ENCODE measurements around the gene NAA20.

The NAA20 gene, protein sequence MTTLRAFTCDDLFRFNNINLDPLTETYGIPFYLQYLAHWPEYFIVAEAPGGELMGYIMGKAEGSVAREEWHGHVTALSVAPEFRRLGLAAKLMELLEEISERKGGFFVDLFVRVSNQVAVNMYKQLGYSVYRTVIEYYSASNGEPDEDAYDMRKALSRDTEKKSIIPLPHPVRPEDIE

DNA sequence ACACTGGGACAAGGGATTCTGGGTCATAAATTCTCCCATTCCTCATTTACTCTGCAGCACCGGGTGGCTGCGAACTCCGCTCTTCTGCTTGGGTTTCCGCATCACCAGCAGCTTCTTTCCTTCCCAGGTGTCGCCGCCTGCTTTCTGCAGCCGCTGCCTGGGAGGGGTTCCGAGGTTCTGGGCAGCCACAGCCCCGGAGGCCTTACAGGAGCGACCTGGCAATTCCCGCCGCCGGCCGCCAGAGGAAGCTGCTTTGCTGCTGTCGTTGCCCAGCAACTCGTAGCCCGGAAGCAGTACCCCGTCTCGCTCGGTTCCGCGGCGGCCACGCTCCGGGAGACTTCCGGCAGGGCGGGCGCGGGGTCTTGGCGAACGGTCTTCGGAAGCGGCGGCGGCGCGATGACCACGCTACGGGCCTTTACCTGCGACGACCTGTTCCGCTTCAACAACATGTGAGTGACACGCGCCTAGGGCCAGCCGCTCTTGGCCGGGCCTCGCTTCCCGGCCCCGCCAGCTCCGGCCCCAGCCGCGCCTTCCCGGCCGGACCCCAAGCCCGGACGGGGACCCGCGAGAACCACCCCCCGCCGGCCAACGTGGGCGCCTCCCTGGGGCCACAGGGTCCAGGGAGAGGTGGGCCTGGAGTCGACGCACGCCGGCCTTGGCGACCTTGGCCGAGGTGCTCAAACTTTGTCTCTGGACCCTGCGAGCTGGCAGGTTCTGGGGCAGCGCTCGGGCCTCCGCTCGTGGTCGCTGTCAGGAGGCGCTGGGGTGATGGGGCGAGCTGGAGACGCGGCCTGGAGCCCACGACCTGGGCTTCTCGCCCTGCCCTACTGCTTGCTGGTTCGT is at the start of gene NAA20:
Gene NAA20 (plus strand): TSS at position 362 of the 843 bp plus-strand sequence. CDS start 35 bp downstream, at position 397.
- DNase-seq, result peak; percentile 53

DNA sequence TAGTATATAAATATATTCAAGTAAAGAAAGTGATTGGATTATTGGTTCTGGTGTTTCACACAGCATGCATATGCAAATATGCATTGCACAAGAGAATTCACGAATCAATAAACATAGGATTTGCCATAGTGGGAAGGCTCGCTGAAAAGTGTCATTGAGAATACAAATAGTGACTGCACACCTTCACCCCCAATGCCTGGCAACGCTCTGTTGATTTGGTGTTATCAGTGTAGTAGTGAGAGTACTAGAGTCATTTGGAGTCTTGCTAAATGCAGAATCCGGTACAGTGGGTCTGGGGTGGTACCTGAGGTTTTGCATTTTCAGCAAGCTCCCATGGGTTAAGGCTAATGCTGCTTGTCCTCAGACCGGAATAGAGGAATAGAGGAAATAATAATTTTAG is 49.7 kb upstream of the NAA20 start:
- no peak for DNase-seq

DNA sequence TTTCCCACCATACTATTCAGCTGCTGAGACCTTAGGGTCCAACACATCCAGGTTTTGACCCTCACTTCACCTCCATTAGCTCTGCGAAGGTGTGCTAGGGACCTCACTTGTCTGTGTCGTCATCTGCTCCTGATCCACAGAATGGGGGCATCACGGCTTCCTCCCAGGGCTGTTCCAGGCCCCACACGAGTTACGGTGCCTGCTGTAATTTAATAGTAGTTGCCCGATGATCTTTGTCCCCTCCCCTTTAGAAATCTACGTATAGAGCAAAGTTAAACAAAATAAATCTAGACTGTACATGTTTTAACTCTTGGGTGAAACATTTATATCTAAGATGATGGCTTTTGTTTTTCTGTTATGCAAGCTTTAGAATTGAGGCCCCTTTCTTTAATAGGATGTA is 49.1 kb upstream of the NAA20 start:
- DNase-seq, result no peak

DNA sequence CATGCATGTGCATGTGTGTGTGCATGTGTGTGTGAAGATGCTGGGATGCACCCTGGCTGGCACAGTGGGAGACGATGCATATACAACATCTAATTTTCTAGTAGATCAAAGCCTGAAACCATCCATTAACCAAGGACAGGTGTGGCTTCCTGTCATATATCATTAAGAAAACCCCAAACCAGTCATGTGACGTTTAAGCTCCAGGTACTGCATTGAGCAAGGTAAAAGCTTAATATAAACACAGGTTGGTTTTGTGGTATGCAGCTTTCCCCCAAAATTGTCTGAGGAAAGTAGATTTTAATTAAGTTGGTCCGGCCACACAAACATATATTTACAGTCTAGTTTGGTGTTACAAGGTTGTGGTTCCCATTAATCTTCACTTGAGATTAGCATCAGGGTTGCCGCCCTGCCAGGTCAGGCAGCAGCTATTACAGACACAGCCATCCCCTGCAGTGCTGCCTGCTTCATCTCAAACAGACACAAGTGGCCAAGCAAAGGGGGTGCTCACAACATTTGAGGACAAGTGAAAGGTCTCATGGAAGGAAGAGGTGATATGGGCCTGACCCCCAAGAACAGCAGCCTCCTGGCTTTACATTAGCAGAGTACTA is 48.6 kb upstream of the NAA20 start:
- no peak for DNase-seq

DNA sequence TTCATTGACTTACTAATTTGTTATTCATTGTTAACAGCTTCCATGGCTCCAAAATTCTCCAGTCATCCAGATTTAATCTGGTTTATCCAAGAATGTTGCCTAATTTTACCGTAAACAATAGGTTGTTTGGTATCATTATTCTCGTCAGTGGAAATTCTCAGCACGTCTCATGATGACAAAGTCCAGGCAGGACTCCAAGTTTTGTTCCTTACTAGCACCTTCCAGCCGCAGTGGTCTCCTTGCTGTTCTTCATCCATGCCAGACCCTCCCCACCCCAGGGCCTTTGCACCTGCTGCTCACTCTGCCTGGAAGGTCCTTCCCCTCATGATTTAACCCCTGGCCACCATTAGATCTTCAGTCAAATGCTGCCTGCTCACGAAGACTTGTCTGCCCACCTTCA is 48.1 kb upstream of the NAA20 start:
- no peak for DNase-seq

DNA sequence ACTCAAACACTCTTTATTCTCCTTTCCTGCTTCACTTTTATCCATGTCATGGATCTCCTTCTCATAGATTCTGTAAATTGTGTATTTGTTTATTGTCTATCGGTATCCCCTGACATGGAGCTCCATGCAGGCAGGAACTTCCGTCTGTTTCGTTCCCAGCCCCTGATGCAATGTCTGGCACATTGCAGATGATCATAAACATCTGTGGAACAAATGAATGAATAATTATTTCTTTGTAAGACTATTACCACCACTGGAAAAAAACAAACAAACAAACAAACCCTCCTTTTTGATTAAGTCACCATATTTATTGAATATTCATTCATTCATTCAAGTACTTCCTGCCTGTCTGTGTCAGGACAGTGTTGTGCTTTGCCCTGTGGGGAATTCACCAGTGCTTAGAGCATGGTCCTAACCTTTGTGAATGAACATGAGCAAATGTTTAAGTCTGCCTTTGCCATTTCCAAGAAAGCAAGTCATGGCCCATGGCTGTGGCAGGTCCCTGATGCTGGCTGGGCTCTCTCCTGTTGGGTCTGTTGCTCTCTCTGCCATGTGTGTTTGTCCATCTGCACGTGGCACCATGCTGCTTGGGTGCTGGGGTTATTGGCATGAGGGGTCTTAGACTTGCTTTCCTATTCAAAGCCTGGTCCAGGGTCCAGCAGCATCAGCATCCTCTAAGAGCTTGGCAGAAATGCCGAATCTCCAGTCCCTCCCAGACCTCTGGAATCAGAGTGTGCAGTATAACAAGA is 47.5 kb upstream of the NAA20 start:
- no peak for DNase-seq

DNA sequence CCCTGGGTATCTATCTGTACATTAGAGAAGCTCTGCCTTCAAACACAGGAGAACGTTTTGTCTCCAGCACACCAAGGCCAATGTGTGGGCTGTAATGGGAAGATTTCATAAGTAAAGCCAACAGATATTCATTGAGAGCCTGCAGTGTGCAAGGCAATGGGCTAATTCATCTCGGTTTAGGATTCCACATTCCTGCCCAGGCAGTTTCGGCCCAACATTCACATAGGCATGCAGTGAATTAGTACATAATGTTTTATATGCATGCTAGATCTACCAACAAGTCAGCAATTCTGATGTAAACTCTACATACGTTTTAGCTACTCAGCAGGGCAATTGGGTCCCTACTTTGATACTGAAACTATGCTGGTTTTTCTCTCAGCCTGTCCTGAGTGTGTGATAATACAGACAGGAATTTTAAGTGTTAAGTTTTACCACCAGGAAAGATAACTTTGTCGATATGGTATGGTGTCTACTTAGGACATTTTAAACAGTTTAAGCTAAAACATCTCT is 46.9 kb upstream of the NAA20 start:
- DNase-seq, result no peak

DNA sequence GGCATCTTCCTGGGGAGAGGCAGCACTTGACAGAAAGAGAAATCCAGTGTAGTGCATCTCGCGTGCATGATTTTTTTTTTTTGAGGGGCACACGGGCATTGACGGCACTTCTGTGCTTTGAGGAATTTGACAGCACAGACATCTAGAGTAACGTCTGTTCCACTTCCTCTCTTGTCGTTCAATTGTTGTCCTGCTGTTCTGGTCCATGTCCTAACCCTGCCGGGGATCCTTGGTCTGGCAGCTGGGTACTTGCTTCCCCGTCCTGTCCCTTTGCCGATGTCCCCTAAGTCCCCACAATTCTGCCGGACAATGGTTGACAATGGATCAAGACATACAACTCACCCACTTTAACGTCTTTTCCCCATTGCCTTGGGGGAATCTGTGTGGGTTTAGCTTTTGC is 46.0 kb upstream of the NAA20 start:
- DNase-seq, result no peak

DNA sequence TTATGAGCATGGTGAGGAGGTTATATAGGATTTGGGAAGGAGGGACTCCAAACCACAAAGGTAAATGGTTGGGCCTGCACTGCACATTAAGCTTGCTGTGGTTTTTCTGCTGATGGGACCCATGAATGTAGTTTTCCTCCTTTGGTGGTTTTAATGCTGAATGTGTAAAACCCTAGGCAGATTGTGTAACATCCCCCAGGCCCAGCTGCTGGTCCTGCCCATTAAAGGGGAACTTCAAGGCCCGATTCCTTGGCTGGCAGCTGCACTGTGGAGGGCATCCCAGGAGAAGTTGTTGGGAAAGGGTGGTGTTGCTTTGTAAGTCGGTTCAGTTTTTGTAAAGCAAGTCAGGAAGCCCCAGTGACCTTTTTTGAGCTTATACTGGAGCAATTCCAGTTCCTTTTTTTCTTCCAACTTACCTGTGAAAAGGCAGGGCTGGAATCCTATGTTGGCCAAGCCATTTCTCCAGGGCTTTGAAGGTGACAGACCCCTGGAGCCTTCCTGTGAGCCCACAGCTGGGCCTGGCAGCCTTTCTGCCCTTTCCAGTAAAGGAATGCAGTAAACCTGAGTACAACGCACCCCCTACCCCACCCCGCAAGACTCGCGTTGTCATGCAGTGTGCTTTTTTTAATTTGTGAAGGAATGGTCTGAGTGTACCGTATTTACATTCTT is 43.1 kb upstream of the NAA20 start:
- DNase-seq, result no peak

DNA sequence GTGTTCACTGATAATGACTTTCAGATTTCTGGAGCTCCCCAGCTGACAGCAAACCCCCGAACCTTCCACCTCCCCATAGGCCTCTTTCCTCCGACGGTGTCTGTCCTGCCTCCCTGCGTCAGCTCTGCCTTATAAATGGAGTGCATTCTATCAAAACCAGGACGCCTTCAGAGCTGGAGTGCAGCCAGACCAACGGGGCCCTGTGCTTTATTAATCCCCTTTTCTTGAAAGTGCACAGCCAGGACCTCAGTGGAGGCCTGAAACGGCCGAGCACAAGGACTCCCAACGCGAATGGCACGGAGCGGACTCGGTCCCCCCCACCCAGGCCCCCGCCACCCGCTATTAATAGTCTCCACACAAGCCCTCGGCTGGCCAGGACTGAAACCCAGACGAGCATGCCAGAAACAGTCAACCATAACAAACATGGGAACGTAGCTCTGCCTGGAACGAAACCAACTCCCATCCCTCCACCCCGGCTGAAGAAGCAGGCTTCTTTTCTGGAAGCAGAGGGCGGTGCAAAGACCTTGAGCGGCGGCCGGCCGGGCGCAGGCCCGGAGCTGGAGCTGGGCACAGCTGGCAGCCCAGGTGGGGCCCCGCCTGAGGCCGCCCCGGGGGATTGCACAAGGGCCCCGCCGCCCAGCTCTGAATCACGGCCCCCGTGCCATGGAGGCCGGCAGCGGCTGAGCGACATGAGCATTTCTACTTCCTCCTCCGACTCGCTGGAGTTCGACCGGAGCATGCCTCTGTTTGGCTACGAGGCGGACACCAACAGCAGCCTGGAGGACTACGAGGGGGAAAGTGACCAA is 42.3 kb upstream of the NAA20 start:
- no peak for DNase-seq

DNA sequence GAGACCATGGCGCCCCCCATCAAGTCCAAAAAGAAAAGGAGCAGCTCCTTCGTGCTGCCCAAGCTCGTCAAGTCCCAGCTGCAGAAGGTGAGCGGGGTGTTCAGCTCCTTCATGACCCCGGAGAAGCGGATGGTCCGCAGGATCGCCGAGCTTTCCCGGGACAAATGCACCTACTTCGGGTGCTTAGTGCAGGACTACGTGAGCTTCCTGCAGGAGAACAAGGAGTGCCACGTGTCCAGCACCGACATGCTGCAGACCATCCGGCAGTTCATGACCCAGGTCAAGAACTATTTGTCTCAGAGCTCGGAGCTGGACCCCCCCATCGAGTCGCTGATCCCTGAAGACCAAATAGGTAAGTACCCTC is 41.7 kb upstream of the NAA20 start:
- no peak for DNase-seq

DNA sequence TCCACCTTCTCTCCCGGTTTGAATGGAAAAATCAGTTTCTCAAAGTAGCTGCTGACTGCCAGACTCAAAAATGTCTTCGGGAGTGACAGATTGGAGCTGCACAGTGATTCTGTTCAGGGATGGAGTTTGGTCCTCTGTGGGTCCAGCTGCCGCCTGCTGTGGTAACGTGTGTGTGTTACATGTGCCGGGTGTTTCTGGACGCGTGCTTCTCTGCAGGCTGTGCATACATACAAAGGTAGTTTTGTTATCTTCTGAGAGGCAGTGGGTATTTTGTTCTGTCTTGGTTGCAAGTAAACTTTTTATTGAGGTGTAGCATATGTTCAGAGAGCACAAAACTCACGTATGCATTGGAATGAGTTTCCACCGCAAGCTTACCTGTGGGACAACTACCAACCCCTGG is 41.3 kb upstream of the NAA20 start:
- no peak for DNase-seq

DNA sequence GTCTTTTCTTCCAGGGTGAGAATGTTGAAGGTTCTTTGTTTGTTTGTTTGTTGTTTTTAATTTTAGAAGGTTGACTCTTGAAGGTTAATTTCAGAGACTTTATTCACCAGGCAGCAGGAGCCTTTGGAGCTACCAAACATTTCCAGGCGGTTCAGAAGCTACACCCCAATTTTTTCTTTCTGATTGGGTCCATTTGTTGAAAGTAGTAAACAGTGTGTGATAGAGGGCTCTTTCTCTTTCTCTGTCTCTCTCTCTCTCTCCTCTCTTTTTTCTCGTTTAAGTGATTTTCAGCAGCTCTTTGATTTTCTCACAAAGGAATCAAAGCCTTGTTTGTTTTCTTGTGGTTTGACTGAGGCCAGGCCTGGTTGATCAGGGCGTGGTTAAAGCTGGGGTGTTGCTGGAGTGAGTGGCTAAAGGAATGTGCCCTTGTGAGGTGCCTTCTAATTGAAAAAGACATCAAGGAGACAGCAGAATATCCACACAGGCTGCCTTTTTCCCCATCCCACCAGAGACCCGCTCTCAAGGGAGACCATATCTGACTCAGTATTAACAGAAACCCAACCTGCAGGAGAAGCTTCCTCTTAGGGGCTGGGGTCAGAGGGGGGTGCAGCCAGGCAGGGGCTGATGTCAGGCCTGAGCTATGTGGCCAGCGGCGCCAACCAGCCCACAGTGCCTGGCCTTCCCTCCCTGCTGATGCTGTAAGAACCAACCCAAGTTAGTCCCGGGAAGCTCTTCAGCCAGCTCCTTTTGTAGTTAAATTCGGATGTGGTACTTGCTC is 40.4 kb upstream of the NAA20 start:
- no peak for DNase-seq

DNA sequence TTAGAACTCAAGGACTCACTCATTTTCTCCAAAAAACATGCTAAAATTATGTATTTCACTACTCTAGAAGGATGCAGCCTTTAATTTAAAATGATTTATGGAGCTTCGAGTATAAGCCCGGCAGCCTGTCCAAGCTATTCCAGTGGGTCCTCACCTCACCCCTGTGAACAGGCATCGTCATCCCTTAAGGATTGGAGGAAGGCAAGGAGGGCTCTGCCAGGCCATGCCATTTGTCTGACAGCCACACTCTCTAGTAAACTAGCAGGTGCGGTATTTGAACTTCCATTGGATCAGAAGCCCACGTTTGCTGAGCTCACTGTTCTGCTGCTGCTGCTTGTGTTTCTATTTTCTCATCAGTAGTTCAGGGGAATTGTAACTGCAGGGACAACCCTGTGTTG is 39.8 kb upstream of the NAA20 start:
- no peak for DNase-seq

DNA sequence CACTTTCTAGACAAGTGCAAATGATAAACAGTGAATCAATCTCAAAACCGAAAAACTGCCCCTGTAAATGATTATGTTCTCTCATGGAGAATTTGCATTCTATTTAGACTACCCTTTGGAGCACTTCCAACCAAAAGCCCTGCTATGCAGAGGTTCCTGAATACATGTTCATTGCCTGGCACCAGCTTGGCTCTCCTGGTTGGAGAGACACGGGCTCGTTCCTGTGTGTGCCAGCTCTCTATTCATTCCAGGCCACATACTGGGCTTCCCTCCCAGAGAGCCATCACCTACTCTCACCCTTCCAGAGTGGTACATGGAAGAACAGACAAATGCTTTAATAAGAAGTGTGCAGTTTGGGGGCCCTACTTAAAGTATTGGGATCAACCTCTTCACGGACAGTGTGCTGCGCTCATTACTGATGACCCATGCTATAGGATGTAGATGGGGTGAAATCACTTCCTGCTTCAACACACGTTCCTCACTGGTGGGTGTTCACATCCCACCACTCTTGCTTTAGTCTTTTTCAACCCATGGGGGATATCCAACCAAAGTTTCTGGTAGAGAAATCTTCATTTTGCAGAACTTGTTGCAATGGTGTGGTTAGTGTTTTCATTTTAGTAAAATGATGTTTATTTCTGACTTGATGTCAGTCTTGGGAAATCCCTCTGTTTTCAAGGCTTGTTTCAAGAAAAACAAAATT is 38.5 kb upstream of the NAA20 start:
- no peak for DNase-seq

DNA sequence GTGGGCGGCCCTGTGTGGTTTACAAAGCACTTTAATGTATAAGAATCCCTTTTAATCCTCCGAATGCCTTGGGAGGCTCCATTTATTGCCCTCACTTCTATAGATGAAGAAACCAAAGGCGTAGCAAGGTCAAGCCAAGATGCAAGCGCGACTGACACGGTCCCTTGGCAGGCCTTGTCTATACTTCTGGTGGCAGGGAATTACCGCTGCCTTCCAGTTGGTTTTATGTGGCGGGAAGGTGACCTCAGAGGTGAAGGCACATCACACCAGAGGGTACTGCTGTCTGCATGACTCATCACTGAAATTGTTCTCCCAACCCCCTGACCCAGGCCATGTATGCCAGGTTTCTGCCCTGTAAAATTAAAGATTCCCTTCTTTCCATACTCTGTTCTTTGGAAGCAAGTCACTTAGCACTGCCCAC is 36.1 kb upstream of the NAA20 start:
- no peak for DNase-seq

DNA sequence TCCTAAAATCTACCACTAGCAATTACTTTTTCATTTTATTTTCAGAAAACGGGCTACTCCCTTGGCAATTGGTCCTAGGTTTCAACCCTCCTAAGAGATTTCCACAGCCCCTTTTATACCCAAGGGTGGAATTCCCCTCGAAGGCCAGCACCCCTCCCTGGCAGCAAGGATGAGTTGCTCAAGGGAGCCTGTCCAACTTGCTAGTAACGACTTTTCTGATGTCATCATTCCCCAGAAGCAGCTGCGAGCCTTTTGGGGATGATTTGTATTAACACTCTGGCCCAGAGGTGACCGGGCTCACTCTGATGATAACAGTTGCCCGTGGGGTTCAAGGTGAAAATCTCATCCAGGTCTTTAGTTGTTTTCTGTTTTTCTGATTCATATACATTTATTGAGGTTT is 30.7 kb upstream of the NAA20 start:
- DNase-seq, result no peak

DNA sequence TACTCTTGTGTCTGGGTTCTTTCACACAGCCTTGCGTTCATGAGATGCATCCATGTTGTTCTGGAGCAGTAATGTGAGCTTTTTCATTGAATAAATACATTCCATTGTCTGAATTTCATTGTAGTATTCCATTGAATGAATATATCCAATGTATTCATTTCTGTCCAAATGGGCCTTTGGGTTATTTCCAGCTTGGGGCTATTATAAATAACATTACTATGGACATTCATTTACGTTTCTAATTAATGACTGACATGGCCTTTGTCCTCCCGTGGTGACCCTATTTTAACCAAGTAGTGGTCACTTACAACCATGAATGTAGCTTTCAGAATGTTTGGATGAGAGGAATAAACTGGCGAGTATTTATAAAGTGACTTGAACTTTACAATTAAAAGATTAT is 30.1 kb upstream of the NAA20 start:
- no peak for DNase-seq

DNA sequence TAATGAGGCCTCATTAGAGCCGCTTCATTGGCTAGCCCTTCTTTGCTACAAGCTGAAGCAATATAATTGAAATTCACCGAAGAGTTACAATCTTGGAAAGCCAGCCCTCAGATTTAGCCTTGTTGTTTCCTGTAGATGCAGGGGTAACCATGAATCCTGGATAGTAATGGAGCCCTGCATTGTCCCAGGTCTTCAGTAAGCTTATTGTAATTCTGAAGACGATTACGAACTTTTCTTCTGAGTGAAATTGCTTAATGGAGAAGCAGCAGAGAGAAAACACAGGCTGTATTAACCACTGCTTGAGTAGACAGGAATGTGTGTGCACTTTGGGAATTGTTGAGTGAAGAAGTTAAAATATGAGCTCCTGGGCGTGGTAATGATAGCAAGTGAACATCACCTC is 26.3 kb upstream of the NAA20 start:
- DNase-seq, result no peak

DNA sequence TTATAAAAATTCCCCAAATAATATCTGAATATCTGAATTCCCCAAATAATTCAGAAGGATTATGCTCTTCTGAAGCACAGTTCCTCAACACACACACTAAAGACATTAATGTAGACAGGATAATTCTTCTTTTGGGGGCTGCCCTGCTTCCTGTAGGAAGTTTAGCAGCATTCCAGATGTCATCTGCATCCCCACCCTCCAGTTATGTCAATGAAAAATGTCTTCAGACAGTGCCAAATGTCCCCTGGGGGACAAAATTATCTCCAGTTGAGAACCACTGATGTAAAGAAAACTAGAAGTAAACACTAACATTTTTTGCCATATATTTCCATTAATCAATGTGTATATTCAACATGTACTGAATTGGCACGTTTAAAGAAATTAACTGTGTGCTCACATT is 25.9 kb upstream of the NAA20 start:
- no peak for DNase-seq

DNA sequence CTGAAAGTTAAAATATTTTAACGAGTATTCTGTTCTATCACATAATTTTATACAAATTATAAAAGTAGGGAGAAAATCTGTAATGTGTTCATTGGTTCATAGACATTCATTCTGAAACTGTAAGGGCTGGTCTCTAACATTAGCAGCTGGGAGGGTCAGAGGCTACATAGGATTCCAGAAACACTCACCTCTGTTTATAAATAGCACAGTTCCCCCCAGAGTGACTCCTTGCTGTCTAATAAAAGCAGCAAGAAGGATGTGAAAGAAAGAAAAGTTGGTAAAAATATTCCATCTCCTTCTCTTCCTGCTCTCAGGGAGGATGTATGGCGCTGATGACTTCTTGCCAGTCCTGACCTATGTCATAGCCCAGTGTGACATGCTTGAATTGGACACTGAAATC is 25.3 kb upstream of the NAA20 start:
- DNase-seq, result no peak

Data from NCI-H1436 treated with DMSO at 0.1 percent for 48 hours (cell line).